Measurements from ENCODE around the gene PDZD8.
"Not testable (repeated sequence)": the region's sequence is repeated elsewhere in the genome, so short reads cannot be mapped to it uniquely, and the experiment has no call there.

The PDZD8 gene

DNA sequence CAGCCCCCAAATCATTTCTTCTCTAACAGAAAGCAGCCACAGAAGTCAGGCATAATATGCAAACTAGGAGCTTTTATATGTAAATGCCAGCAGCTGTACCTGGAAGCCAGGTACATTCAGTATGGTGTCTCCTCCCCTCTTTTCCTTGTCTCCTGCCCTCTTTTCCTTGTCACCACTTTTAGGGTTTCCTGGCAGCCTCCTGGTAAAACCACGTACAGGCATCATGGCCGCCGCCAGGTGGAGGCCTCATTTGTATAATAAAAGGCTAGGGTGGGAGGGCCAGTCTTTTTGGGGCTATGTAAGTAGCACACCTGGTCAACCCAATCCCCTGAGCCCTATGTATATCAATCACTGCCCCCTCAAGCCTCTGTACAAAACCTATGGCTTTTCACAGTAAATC is 28.7 kb downstream of the PDZD8 start:
- no peak for DNase-seq

- DNase-seq, result no peak
These were observed 30.1 kb downstream of the PDZD8 start for GRCh38 chr10:117345143-117345542.

DNA sequence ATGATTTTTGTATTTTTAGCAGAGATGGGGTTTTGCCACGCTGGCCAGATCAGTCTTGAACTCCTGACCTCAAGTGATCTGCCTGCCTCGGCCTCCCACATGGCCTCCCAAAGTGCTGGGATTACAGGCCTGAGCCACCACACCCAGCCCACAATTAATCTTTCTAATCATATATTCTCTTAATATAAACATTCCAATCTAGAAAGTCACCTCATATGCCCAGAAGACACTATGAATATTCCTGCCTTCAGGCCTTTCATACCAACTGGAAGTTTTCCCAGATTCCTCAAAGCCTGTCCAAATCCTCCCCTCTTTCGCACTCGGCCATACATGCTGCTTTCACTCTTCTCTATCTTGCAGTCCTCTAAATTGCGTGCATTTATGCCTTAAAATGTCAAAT is 32.6 kb downstream of the PDZD8 start:
- no peak for DNase-seq

GRCh38 chr10:117341061-117341460 is 34.2 kb downstream of the PDZD8 start:
- no peak for DNase-seq

DNA sequence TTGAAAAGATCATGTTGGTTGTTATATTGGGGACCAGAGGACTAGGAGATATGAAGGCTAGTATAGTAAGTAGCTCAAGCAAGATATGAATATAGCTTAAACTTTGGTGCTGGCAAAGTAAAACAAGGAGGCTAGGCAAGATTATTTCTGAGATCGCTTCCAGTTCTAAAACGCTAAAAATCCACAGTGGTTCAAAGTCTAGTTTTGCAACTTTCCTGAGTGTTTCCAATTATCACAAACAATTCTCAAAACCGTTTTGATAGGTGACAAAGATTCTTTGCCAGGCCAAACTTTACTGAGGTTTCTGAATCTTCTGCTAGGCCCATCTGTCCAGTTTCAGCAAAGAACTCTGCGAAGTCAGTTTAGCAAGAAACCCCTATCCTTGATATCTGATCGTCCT is 35.3 kb downstream of the PDZD8 start:
- no peak for DNase-seq

GRCh38 chr10:117339578-117339977 is 35.7 kb downstream of the PDZD8 start:
- no peak for DNase-seq

- no peak for DNase-seq
These were observed 40.3 kb downstream of the PDZD8 start for GRCh38 chr10:117334926-117335325.

GRCh38 chr10:117334066-117334465 is 41.2 kb downstream of the PDZD8 start:
- no peak for DNase-seq

- no peak for DNase-seq
These were observed 48.0 kb downstream of the PDZD8 start for GRCh38 chr10:117327262-117327661.

DNA sequence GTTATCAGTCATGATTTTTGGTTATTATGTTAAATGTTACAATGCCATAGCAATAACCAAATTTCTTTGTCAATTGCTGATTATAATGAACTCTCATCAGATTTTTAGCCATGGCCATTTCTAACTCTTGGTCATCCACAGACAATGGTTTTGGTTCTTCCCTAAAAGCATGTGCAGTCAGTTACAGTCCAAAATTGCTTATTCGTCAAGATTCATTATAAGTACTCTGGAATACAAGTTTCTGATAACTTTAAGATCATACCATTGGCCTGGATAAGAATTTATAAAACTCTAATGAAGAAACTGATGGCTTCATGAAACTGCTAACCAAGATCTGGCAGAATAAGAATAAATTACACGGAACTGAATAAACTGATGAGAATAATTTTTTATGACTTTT is 50.9 kb downstream of the PDZD8 start:
- no peak for DNase-seq

- no peak for DNase-seq
These were observed 53.0 kb downstream of the PDZD8 start for GRCh38 chr10:117322260-117322659.

DNA sequence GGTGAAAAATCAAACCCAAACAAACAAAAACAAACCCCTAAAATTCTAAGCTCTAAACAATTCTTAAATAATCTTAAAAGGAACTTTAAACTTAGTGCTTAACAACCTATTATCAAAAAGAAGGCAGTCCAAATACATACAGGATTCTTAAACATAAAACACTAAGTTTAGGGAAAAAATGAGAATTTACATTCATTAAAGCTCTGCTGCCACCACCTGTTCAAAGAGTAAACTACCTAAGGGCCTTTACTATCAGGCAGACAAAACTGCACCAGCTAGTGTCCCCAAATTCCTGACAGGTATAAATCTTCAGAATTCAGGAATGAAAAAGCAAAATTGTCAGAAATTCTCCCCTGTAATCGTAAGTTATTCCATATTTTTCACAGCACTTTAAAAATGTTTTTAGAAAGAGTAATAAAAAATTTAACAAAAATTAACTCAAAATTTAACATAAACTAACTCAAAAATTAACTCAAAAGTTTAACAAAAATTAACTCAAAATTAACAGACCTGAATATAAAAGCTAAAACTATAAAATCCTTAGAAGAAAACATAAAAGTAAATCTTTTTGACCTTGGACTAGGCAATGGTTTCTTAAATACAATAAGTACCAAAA is 55.1 kb downstream of the PDZD8 start:
- peak in 1 of 2 experiments; percentile 43 for DNase-seq

GRCh38 chr10:117318909-117319308 is 56.3 kb downstream of the PDZD8 start:
- no peak for DNase-seq

- no peak for DNase-seq
These were observed 58.5 kb downstream of the PDZD8 start for GRCh38 chr10:117316701-117317100.

- DNase-seq, result no peak
These were observed 61.6 kb downstream of the PDZD8 start for GRCh38 chr10:117313641-117314040.

GRCh38 chr10:117312430-117312829 is 62.8 kb downstream of the PDZD8 start:
- DNase-seq, result no peak

DNA sequence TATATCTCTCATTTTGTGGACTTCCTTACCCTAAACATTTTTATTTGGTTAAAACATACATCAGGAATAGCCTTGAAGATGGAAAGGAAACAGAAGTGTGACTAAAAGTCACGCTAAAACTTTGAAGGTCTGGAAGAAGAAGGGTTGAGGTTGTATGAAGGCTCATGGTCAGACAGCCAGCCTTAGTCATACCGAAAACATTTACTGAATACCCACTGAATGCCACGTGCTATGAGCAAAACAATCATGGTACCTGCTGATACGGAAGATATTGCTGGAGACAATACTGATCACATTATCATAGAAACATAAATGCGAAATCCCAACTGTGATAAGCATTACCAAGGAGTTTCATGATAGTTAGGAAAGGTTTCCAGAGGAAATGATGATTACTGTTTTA is 64.0 kb downstream of the PDZD8 start:
- no peak for DNase-seq

- DNase-seq, result no peak
These were observed 68.6 kb downstream of the PDZD8 start for GRCh38 chr10:117306674-117307073.

GRCh38 chr10:117303451-117303850 is 71.8 kb downstream of the PDZD8 start:
- not testable (repeated sequence) for DNase-seq

- no peak for DNase-seq
These were observed 74.6 kb downstream of the PDZD8 start for GRCh38 chr10:117300671-117301070.

- no peak for DNase-seq
These were observed 75.8 kb downstream of the PDZD8 start for GRCh38 chr10:117299435-117299834.

DNA sequence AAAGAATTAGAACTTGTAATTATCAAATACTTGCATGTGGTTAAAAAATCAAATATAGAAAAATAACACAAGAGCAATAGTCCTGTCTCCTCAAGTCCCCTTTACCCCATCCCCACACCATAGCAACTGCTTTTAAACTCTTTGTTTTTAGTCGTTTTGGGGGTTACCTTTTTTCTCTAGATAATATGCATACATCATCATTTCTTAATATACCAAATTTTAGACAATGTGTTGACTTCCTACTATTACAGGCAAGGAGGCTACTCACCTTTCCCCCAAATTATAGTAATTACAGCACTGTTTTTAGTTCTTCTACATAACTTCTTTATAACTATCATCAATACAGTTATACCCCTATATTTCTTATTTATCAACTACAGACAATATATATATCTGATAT is 77.0 kb downstream of the PDZD8 start:
- DNase-seq, result no peak

DNA sequence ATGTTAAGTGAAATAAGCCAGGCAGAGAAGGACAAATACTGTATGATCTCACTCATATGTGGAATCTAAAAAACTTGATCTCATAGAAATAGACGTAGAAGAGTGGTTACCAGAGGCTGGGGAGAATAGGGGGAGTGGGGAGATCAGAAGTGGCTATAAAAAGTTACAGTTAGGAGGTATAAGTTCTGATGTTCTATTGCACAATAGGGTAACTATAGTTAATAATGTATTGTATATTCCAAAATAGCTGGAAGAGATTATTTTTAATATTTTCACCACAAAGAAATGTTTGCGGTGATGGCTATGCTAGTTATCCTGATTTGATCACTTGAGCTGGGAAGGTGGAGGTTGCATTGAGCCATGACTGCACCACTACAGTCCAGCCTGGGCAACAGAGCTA is 80.5 kb downstream of the PDZD8 start:
- DNase-seq, result no peak

DNA sequence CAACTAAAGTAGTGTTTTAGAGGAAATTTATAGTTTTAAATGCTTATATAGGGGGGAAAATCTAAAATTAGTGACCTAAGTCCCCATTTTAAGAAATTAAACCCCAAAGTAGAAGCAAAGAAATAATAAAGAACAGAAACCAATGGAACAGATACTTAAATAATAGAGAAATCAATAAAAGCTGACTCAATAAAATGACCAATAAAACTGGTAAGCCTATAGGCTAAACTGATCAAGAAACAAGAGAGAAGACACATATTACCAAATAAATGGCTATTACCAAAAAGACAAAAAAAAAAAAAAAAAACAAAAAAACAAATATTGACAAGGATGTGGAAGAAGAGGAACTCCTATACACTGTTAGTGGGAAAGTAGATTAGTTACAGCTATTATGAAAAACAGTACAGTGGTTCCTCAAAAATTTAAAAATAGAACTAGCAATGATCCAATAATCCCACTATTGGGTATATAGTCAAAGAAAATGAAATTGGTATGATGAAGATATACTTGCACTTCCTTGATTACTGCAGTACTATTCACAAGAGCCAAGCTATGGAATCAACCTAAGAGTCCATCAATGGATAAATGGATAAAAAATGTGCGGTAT is 81.1 kb downstream of the PDZD8 start:
- DNase-seq, result no peak

DNA sequence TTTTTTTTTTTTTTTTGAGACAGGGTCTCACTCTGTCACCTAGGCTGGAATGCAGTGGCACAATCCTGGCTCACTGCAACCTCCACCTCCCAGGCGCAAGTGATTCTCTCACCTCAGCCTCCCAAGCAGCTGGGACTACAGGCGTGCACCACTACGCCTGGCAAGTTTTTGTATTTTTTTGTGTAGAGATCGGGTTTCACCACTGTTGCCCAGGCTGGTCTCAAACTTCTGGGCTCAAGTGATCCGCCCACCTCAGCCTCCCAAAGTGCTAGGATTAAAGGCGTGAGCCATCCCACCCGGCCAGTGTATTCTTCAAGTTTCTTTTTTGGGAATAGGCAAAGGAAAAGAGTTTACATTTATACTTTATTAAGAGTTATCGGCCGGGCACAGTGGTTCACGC is 84.4 kb downstream of the PDZD8 start:
- not testable (repeated sequence) for DNase-seq

All from SHP77 (cell line).